ENCODE results near the gene ABLIM2.

The ABLIM2 gene

DNA sequence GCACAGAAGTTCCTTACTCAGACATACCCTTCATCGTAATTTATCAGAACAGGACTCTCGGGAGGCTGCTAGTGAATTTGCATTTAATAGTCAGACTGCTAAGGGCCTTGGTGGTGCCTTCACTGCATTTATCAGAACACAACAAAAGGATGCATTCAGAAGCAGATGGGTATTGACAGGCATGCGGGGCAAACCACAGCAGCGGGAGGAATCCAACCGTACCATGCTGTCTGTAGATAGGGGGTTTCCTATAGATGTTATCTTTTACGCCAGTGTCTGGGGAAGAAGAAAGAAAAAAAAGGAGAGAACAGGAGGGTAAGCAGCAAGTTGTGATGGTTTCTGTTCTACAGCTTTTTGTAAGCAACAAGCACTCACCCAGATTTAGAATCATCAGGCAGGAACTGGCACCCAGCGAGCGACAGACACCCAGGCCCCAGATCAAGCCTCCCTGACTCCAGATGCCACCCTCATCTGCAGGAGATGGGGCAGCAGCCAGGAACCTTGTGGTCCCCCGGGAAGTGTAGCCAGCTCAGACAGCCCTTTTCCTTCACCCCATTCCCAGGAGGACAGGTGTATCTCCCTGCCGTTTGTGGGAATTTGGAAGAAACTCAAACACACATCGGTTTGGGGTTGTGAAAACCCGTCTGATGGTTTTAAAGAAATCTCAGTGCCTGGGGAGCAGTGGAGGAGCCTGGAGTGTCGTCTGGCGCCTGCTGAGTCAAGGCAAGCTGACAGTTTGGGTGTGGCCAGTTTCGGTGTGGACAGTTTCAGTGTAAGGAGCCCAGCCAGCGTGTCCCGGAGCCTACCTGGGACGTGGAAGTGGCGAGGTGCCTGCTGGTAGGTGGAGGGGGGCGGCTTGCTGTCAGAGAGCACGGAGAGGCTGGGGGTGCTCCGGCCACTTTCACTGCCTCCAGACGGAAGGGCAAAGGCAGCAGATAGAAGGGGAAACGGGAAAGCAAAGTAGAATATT lies 138.9 kb downstream of the ABLIM2 start:
- DNase-seq, result no peak

DNA sequence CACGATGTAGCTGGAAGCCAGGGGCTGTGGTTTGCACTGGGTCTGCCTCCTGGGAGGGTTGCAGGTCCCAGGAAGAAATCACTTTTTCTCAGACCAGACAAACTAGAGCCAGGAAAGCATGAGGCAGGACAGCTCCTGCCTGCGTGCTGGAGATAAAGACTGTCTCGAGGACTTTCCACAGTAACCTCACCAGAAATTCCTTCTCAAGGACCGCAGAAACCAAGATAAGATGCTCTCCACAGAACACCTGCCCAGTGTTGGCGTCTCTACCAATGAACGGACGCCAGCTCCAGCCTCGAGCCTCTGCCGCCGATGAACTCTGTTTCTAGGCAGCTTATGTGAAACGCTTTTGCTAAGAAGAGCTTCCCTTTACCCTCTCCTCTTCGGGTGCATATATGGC lies 142.1 kb downstream of the ABLIM2 start:
- no peak for DNase-seq

DNA sequence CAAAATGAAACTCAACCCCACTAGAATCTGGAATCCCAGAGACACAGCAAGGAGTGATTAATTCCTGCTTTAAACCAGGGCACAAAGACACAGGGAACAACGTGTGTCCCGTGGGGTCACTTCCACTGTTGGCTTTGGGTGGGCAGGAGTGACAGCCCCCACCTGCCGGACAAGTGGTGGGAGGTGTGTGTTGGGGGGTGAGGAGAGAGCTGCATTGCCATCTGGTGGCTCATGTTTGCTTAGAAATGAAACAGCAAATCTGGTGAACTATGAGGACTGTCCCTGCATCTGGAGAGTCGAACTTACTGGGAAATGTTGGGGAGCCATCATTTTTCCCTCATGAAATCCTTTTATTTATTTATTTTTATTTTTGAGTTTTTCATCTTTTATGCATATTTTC lies 143.1 kb downstream of the ABLIM2 start:
- DNase-seq, result no peak

DNA sequence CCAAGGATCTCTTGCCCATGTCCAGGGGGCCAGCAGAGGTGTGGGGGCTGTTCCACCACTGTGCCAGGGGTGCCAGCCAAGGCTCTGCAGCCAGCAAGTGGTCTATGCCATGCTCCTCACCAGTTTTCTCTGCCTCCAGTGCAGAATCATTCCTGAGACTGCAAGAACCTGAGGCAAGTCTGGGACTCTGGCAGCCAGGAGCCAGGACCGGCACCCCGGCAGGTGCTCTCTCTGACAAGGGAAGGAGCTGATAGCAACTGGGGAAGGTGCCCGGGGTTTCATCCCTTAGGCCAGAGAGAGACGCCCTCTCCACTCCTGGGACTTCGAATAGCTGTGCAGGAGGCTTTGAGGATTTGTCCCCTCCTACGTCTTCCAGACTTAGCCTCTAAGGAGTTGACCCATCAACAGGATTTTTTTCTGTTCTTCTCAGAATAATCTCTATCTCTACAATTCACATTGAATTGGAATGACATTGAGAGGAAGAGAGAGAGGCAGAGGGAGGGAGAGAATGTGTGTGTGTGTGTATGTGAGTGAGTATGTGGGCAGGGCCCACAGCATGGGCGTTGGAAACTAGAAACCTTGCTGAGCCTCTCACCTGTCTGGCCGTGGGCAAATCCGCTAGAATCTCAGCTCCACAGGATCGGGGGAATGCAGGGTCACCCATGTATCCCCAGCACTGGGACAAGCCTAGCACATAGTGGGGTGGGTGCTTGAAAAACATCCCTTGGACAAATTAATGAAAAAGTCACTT lies 144.5 kb downstream of the ABLIM2 start:
- DNase-seq, result no peak

DNA sequence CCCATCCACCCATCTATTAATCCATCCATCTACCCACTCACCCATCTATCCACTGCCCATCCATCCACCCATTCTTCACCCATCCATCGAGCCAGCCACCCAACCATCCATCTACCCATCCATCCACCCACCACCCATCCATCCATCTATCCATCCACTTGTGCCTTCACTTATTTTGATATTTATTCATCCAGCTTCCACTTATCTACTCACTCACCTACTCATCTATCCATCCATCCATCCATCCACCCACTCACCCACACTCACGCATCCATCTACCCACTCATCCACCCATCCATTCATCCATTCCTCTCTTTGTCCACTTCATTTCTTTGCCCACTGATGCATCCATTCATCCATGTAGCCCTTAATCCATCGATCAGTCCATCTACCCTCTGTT lies 146.1 kb downstream of the ABLIM2 start:
- no peak for DNase-seq

DNA sequence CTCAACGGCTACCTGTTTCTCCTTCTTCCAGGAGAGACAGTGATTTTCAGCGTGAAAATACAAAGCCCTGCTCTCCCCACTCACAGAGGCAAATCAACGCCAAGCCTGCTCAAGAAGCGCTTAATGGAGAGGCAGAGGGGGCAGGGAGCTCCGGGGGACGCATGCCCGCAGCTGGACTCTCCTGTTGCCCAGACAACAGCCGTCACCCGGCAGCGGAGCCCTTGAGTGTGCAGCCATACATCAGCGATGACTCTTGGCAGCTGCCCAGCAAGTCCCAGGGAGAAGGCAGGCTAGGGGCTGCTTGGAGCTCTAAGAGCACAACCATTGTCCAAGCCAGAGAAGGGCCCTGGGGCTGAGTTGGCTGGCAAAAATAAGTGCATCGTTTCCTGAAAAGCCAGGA lies 148.0 kb downstream of the ABLIM2 start:
- DNase-seq, result no peak

DNA sequence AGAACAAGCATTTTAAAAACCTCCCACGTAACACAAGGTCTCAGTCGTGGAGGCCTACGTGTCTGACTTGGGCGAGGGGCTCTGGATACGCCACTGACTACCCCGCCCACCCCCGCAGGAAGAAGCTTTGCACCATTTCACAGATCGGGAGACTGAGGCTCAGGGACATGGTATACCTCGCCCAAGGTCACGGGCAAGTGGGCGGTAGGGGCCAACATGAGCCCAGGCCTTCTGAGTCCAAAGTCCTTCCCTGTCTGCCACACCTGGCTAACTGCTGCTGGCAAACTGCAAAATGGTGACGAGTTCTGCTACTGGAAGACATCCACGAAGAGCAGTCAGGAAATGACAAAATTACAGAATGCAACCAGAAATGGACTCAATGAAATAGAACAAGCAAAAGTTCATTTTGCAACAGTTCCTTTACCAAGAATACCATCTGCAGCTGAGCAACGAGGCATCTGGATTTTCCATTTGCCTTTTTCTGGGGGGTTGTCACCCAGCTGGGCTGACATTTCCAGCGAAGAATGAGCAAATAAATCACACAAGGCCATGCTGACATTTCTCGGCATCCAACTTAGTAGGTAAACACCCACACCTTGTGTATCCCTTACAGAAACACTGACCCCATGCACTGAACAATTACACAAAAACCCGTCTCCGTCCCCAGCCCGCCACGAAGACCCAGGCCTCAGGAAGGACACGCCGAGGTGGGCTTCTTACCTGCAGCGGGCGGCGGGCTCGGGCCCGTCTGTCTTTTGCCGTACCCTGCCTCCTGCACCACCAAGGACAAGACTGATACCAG lies 148.7 kb downstream of the ABLIM2 start:
- no peak for DNase-seq

DNA sequence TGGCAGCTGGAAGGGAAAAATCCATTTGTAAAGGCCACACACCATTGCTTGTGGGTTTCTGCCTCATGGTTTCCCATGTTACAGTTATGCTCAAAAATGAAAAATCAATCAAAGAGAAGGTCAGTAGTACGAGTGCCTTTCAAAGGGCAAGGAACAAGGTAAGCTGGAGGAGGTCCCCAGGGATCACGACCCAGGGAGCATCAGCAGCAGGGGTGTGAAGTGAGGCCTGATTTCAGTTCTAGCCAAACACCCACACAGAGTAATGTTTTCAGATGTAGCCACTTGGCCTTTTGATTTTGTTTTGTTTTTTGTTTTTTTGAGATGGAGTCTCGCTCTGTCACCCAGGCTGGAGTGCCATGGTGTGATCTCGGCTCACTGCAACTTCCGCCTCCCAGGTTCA lies 149.5 kb downstream of the ABLIM2 start:
- DNase-seq, result no peak

DNA sequence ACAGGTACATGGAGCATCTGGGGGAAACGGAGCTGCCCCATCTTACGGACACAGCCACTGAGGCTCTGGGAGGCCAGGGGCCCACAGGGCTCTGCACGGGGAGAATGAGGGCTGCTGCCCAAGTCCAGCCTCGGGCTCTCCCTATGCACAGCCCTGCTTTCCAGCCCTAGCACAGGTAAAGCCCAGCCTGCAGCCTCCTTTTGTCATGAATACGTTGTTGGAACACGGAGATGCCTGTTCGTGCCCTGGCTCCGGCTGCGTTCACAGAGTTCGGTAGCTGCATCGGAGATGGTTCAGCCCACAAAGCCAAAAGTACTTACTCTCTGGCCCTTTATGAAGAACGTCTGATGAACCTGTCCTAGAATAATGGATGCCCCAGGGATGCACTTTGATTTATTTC lies 150.2 kb downstream of the ABLIM2 start:
- no peak for DNase-seq

DNA sequence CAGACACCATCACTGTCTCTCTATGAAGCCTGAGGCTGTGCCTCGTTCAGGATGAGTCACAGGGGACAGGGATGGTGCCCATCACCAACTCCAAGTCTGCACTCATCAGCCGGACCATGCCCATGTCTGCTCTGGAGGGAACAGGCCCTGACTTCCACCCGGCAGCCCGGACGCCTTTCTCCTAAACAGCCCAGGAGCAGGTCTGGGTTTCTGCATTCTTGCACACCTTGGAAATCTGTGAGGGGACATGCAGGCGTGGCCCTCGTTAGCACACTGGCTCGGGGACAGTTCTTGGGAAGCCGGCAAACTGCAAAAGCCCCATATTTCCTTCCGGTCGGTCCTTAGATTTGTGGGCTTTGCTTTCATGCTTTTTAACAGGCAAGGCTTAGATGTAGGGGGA lies 151.0 kb downstream of the ABLIM2 start:
- no peak for DNase-seq

DNA sequence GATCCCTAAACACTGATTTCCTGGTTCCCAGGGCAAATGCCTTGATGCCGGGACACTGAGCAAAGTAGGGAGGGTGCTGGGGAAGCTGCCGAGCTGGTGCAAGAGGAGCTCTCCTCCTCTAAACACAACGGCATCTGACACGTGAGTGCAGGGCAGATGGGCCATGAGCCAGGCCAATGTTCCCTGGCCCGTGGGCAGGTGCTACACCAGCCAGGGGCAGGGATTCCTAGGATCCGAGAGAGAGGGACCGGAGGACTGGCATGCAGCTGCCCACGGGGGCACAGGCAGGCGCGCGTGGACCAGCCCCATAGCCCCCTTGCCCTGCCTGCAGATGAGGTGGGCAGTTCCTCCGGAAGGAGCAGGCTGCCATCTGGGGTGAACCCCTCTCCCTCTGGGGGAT lies 152.1 kb downstream of the ABLIM2 start:
- DNase-seq, result no peak

DNA sequence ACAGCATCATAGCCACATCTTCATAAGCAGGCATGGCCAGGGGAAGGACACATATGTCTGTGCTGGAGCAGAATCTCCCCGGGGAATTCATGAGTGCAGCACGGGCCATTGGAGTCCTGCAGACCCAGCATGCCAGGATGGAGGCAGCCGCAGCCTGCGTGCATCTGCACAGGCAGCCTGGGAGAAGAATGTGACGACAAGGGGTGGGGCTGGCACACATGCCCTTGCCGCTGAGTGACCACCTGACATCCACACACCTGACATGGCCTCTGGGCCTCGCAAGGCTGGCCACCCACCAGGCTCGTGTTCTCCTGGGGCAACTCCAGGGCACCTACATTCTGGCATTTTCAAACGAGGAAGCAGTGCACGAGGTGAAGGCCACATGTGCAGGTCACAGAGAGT lies 152.8 kb downstream of the ABLIM2 start:
- DNase-seq, result no peak

DNA sequence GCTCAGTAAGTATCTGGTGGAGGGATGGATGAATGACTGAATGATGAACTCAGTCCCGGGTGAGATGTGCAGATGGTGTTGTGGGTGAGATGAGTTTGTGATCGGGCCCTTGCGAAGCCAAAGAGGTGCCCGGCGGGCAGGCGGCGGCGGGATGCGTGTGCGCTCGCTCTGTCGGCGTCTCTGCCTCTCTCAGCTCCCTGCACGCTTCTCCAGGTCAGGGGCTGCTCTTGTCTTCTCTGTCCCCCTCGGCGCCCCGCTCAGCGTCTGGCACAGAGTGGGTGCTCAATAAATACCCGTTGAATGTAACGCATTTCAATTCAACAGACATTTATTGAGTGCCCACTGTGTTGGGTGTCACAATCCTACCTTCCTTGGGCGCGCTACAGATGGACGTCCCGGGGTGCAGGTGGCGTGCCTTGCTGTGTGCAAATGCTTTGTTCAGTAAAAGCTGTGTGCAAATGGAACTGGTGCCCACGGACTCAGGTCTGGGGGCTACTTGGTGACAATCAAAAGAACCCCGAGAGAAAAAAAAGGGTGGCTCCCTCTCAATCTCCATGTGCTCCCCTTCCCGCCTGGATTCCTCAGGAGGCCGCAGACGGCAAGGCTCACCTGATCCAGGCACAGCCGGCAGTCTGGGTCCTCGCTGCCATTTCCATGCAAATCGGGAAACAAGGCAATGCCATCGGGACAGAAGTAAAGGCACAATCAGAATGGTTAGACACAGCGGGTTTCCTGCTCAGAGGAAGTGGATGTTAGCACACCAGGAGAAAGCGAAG lies 153.4 kb downstream of the ABLIM2 start:
- no peak for DNase-seq

DNA sequence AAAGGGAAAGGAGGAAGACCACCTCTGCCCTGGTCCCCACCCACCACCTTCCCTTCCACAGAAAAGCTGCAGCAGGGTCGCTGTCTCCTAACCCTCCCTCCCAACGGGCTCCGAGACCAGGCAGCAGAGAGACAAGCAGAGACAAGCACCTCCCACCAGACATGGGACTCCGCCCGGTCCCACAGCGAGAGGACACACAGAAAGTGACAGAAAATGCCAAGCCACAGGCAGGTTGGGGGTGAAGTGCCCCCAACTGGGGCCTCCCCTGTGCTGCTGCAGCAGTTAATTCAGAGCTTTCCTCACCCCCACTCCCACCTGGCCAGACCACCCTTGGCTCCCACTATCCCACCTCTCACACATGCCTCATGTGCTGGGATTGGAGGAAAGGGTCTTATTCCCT lies 154.5 kb downstream of the ABLIM2 start:
- no peak for DNase-seq

DNA sequence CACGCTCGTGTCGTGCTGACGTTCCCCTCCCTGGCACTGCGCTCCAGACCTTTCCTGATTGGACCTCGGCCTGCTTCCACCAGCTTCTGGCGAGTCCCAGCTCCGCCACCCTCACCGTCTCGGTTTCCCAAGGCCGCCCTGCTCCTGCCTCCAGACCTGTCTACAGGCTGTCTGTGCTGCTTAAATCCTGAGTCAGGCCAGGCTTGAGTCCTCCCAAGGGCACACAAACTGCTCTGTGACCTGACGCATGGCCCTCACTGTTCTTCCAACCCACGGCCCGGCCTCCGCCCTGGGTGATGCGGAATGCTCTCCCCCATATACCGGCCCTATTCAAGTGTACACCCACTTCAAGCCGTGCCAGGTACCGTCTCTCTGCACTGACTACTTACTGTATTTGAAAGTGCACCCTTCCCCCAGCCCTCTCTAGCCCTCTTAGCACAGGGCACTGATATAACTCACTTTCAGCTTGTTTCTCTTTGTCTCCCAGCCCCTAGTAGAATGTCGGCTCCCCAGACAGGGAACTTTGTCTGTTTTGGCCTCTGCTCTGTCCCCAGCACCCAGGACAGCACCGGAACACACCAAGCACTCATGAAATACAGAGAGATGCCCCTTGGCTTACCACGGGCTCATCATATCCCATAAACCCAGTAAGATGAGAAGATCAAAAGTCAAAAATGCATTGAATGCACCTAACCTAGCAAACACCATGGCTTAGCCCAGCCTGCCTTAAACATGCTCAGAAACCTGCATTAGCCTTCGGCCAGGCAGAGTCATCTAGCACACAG lies 155.9 kb downstream of the ABLIM2 start:
- no peak for DNase-seq

DNA sequence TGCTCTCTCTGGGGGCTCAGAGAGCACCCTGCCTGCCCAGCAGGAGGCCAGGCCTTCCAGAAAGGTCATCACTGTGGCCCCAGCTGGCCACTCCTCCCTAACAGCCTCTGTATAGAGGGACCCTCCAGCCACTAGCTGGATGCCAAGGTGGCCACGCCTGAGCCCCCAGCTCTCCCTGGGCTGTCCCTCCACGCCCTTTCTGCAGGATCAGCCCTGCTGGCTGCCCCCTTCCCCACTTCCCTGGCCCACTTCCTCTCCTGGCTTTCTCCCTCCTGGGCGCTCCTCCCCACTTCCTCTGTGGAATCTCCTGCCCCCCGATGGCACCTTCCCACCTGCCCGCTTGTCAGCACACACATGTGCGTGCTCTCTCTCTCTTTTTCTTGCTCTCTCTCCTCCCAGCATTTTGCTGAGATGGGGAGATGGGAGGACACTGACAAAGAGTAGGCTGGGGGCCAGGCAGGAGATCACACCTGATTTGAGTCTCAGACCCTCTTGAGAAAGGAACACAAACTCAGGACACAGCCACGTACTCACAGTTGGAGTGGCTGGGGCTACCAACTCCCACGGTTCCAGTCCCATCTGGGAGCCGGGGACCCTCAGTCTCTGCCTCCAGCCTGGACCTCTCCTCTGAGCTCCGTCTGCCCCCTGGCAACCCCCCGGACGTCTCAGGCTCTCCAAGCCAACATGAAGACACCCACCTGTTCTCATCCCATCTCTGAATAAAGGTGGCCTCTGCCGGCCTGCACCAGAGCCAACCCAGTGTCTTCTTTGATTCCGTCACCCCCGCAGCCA lies 156.9 kb downstream of the ABLIM2 start:
- DNase-seq, result no peak

DNA sequence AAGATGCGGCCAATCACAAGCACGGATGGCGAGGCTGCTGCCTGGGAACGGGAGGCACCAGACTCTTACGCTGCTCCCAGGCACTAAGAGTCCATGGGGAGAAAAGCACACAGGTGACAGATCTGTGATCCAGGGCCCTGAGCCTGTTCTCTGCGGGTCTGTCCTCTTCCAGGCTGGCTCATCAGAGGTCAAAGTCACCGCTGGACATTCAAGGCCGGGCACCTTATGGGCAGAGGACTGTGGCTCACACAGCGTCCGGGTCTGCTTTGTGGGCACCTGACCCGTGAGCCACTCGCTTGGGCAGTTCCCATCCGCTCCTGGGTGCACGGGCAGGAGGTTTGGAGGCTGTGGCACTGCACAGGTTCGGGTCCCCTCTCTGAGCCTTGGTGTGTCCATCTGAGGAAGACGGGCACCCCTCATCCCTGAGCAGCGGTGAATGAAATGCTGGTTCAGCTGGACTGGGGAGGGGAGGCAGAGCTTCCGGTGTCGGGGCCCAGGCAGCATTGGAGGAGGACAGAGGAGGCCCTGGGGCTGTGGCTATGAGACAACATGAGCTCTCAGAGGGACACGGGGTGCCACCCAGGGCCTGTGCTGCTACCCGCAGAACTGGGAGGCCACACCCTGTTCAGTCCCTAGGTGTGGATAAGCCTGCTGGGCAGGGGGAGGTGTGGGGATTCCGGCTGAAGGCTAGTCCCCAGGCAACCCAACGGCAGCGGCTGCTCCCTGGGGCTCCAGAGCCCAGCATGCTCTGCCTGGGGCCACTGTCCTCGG lies 157.7 kb downstream of the ABLIM2 start:
- DNase-seq, result no peak

DNA sequence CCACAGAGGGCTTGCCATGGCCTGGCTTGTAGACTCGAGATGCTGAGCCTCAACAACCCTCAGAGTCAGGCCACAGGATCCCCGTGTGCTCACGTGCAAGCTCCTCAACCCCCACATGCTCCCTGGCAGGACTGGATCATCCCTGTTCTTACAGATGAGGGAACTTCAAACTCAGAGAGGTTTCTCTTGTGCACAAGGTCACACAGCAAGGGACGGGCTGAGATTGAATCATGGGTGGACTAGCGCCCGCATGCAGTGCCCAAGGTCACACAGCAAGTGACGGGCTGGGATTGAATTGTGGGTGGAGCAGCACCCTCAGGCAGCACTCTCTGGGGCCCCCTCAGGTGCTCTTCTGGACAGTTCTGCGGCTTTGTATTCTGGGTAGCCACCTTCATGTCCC lies 158.4 kb downstream of the ABLIM2 start:
- DNase-seq, result no peak

DNA sequence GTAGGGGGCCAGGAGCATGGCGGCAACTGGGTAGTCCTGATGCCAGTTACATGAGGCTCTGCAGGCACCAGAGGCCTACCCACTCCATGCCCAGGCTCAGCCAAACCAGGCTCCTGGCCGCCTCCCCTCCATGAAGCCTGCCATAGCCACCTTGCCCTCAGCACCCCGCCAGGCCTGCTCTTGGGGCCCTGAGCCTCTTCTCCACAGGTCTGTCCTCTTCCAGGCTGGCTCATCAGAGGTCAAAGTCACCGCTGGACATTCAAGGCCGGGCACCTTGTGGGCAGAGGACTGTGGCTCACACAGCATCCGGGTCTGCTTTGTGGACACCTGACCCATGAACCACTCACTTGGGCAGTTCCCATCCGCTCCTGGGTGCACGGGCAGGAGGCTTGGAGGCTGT lies 158.9 kb downstream of the ABLIM2 start:
- no peak for DNase-seq

DNA sequence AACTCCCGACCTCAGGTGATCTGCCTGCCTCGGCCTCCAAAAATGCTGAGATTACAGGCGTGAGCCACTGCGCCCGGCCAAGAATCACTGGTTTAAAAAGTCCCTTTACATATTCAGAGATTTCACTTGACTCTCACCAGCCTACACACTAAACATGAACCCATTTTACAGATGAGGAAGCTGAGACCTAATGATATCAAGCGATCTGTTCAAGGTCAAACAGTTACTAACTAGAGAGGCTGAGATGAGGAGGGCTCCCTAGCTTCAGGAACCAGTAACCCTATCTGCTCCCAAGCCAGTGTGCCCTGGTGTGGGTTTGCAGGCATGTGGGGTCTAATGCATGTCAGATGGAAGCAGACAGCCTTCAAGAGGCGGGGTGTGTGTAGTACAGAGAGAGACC lies 159.3 kb downstream of the ABLIM2 start:
- DNase-seq, result no peak
